DND-41 (cell line): ENCODE measurements around the gene CFAP100.

Experiments used
- ATAC-seq: fragments of 200-7000 bp; cut with Tn5 transposase; 3 replicates; pipeline ENCODE4 v1.9.1; 2021; ENCODE audit warnings: low read depth; ENCODE audit not compliant: insufficient read depth
- DNase-seq: peaks from one replicate; pipeline ENCODE4 v3.0.0-alpha.2; 2020
- H2AFZ ChIP-seq: 2 replicates; pipeline ENCODE4 v1.6.0; 2012; ENCODE audit warnings: low read depth, low read length
- H3K27ac ChIP-seq: 2 replicates; pipeline ENCODE4 v1.5.1; 2012; ENCODE audit warnings: low read length, inconsistent platforms
- H3K27me3 ChIP-seq: fragments of 200-600 bp; sonication (generic); 2 replicates; pipeline ENCODE4 v1.6.0; 2012; ENCODE audit warnings: low read length, mild to moderate bottlenecking, inconsistent platforms; ENCODE audit not compliant: insufficient read depth, poor library complexity
- H3K36me3 ChIP-seq: 2 replicates; pipeline ENCODE4 v1.5.1; 2012; ENCODE audit warnings: low read length, inconsistent platforms; ENCODE audit not compliant: insufficient read depth
- H3K4me1 ChIP-seq: 2 replicates; pipeline ENCODE4 v1.5.1; 2012; ENCODE audit warnings: mild to moderate bottlenecking, low read length; ENCODE audit not compliant: insufficient read depth
- H3K4me2 ChIP-seq: 2 replicates; pipeline ENCODE4 v1.6.0; 2012; ENCODE audit warnings: mild to moderate bottlenecking, moderate library complexity, low read length, inconsistent platforms; ENCODE audit not compliant: insufficient read depth
- H3K4me3 ChIP-seq, 2 experiments: fragments of 200-600 bp in 1 of 2; shearing (Covaris generic) in 1 of 2; 2 replicates each; pipeline ENCODE4 v1.5.1; 2012 to 2016; ENCODE audit warnings: inconsistent platforms in 2 of 2, low read length in 2 of 2, mild to moderate bottlenecking in 2 of 2, low read depth in 1 of 2, moderate library complexity in 1 of 2
- H3K79me2 ChIP-seq: 2 replicates; pipeline ENCODE4 v1.6.0; 2012; ENCODE audit warnings: low read length, inconsistent platforms; ENCODE audit not compliant: insufficient read depth
- H3K9ac ChIP-seq: 2 replicates; pipeline ENCODE4 v1.6.0; 2012; ENCODE audit warnings: low read depth, mild to moderate bottlenecking, inconsistent platforms, low read length, moderate library complexity
- H3K9me3 ChIP-seq: 2 replicates; pipeline ENCODE4 v1.5.1; 2012; ENCODE audit warnings: low read length, moderate library complexity, mild to moderate bottlenecking, inconsistent platforms; ENCODE audit not compliant: insufficient read depth, severe bottlenecking
- H4K20me1 ChIP-seq: 2 replicates; pipeline ENCODE4 v1.6.0; 2012; ENCODE audit warnings: low read length; ENCODE audit not compliant: insufficient read depth
- CTCF ChIP-seq: IDR thresholded peaks from 2 replicates; pipeline ENCODE4 v1.5.1; 2012; ENCODE audit warnings: borderline replicate concordance, low read length, moderate library complexity, mild to moderate bottlenecking; ENCODE audit not compliant: poor library complexity, severe bottlenecking; ENCODE audit errors: extremely low read depth
- EZH2 ChIP-seq: IDR thresholded peaks from 3 replicates; pipeline ENCODE4 v1.6.1; 2012; ENCODE audit warnings: borderline replicate concordance, low read depth, mild to moderate bottlenecking, moderate library complexity, low read length, inconsistent platforms; ENCODE audit not compliant: severe bottlenecking

The CFAP100 gene

GRCh38 chr3:126358816-126359181 is 35.9 kb upstream of the CFAP100 start:
- H3K4me3 ChIP-seq: no peak overlapping the region
- no peak for TF ChIP-seq CTCF
- H3K4me2 ChIP-seq: no peak overlapping the region
- no peak overlapping the region for H3K9ac ChIP-seq
- DNase-seq (no peak), ATAC-seq (no peak)
- no peaks in the 10 kb centered on the region for H3K4me1 ChIP-seq
- no peaks in the 10 kb centered on the region for H3K79me2 ChIP-seq
- H4K20me1 ChIP-seq: 0 out of 2 replicates have a peak, but pooled peaks cover 5% of the 10 kb centered on the region
- no peak overlapping the region for H3K27ac ChIP-seq
- no peaks in the 10 kb centered on the region for H3K36me3 ChIP-seq
- H2AFZ ChIP-seq: no peak overlapping the region
- no peaks in the 10 kb centered on the region for H3K27me3 ChIP-seq
- H3K9me3 ChIP-seq: no peaks in the 10 kb centered on the region

- Histone ChIP-seq H3K9me3 (no peaks in the 10 kb centered on the region), H3K4me1 (no peaks in the 10 kb centered on the region), H3K27me3 (no peaks in the 10 kb centered on the region), H3K79me2 (no peaks in the 10 kb centered on the region), H3K36me3 (no peaks in the 10 kb centered on the region), H3K9ac (no peak overlapping the region), H3K27ac (no peak overlapping the region), H3K4me2 (no peak overlapping the region), H3K4me3 (no peak overlapping the region), H4K20me1 (0 out of 2 replicates have a peak, but pooled peaks cover 5% of the 10 kb centered on the region), H2AFZ (no peak overlapping the region)
- TF ChIP-seq EZH2: no peak
- ATAC-seq: no peak
- no peak for DNase-seq
Observed at GRCh38 chr3:126360046-126360713, 34.5 kb upstream of the CFAP100 start.

- H2AFZ ChIP-seq: no peak overlapping the region
- H3K27ac ChIP-seq: no peak overlapping the region
- no peak overlapping the region for H3K9ac ChIP-seq
- no peak for ATAC-seq
- no peak overlapping the region for H3K4me2 ChIP-seq
- no peaks in the 10 kb centered on the region for H3K4me1 ChIP-seq
- H3K79me2 ChIP-seq: no peaks in the 10 kb centered on the region
- H3K27me3 ChIP-seq: no peaks in the 10 kb centered on the region
- no peaks in the 10 kb centered on the region for H3K36me3 ChIP-seq
- no peak for TF ChIP-seq EZH2
- TF ChIP-seq CTCF: no peak
- no peak overlapping the region for H3K4me3 ChIP-seq
- 0 out of 2 replicates have a peak, but pooled peaks cover 5% of the 10 kb centered on the region for H4K20me1 ChIP-seq
- no peak for DNase-seq
- no peaks in the 10 kb centered on the region for H3K9me3 ChIP-seq
Observed at GRCh38 chr3:126360714-126361060, 34.0 kb upstream of the CFAP100 start.

- no peak for DNase-seq
- no peaks in the 10 kb centered on the region for H3K36me3 ChIP-seq
- H3K27me3 ChIP-seq: no peaks in the 10 kb centered on the region
- no peak overlapping the region for H3K9ac ChIP-seq
- H3K9me3 ChIP-seq: no peaks in the 10 kb centered on the region
- H3K4me1 ChIP-seq: no peaks in the 10 kb centered on the region
- H3K79me2 ChIP-seq: no peaks in the 10 kb centered on the region
- no peak overlapping the region for H2AFZ ChIP-seq
- H3K27ac ChIP-seq: no peak overlapping the region
- 0 out of 2 replicates have a peak, but pooled peaks cover 5% of the 10 kb centered on the region for H4K20me1 ChIP-seq
- H3K4me2 ChIP-seq: no peak overlapping the region
- TF ChIP-seq EZH2: no peak
- TF ChIP-seq CTCF: no peak
- no peak overlapping the region for H3K4me3 ChIP-seq
- no peak for ATAC-seq
Observed at GRCh38 chr3:126361211-126361610, 33.5 kb upstream of the CFAP100 start.
